GM10266 (cell line): ENCODE results near the gene TIAM1.

Experiments used
- DNase-seq: peaks from one replicate; pipeline ENCODE4 v3.0.0; 2012; ENCODE audit errors: extremely low spot score
- CTCF ChIP-seq: IDR thresholded peaks from 2 replicates; pipeline ENCODE4 v1.5.1; 2012; ENCODE audit warnings: mild to moderate bottlenecking, low read depth; ENCODE audit not compliant: control insufficient read depth, insufficient read depth; ENCODE audit errors: missing control alignments

TIAM1 gene

GRCh38 chr21:31298618-31299269 is 45.3 kb downstream of the TIAM1 start:
- DNase-seq: no peak
- TF ChIP-seq CTCF: no peak

- no peak for TF ChIP-seq CTCF
- no peak for DNase-seq
Measured at GRCh38 chr21:31297806-31298205, 46.3 kb downstream of the TIAM1 start.

GRCh38 chr21:31295676-31296075 is 48.4 kb downstream of the TIAM1 start:
- DNase-seq: no peak
- no peak for TF ChIP-seq CTCF

- no peak for TF ChIP-seq CTCF
- DNase-seq: no peak
Measured at GRCh38 chr21:31294691-31295090, 49.4 kb downstream of the TIAM1 start.

- no peak for TF ChIP-seq CTCF
- no peak for DNase-seq
Measured at GRCh38 chr21:31293986-31294385, 50.1 kb downstream of the TIAM1 start.

- no peak for DNase-seq
- no peak for TF ChIP-seq CTCF
Measured at GRCh38 chr21:31290765-31291164, 53.3 kb downstream of the TIAM1 start.

GRCh38 chr21:31289702-31290101 is 54.4 kb downstream of the TIAM1 start:
- TF ChIP-seq CTCF: no peak
- DNase-seq: no peak
